NCI-H1092 (cell line): ENCODE measurements around the gene MEGF9.

Experiments used
- DNase-seq: peaks from one replicate; lab custom pipeline; 2025; lab: John Stamatoyannopoulos, UW

The MEGF9 gene

DNA sequence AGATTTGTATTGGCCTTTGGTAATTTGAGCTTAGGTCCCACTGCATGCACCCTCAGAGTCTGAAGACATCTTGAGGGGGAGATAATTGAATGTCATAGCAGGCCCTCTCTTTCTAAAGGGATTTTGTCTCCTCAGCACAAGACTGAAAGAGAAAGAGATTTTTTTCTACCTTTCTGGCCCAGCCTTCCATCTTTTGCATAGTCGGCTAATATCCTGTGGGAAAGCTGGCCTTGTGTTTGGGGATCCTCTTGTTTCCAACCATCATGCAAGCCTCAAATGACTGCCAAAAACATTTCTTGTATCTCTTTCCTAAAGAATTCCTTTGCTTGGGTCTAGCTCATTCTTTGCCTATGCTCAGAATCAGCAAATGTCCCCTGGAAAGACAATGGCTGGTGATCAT, 92.3 kb downstream of the MEGF9 start:
- DNase-seq, result no peak

DNA sequence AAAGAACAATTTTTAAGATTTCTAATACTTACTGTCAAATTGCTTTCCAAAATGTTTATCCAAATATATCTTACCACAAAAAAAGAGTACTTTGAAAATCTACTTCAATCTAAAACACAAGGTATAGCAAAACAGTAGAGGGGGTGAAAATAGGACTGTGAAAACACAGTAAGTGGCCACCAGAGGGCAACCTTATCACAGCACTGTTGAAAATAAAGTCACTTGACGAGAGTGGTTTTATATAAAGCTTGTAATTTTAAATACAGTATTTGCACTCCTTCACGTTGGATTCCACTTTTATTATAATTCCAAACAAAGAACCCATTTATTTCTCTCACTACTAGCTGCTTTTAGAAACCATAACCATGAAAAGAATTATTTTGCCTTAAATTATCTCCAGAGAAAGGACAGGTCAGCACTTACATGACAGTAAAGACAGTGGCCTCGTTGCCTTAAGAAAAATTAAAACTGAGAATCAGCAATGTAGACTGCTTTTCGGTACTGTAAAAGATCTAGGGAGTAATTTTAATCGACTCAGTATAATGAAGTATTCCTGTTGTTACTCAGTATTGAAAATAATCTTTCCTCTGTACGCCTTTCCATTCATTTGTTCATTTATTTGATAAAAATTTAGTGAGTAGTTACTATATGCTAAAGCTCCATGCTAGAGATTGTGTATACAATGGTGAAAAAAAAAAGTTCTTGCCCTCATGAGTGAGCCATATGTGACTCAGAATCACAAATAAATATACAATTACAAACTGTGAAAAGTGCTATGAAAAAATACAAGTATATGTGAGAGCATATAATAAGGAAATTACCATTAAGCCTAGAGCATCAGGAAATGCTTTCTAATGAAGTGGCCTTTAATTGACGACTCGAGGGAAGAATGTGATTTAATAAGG, 94.3 kb downstream of the MEGF9 start:
- peak; percentile 46 for DNase-seq

DNA sequence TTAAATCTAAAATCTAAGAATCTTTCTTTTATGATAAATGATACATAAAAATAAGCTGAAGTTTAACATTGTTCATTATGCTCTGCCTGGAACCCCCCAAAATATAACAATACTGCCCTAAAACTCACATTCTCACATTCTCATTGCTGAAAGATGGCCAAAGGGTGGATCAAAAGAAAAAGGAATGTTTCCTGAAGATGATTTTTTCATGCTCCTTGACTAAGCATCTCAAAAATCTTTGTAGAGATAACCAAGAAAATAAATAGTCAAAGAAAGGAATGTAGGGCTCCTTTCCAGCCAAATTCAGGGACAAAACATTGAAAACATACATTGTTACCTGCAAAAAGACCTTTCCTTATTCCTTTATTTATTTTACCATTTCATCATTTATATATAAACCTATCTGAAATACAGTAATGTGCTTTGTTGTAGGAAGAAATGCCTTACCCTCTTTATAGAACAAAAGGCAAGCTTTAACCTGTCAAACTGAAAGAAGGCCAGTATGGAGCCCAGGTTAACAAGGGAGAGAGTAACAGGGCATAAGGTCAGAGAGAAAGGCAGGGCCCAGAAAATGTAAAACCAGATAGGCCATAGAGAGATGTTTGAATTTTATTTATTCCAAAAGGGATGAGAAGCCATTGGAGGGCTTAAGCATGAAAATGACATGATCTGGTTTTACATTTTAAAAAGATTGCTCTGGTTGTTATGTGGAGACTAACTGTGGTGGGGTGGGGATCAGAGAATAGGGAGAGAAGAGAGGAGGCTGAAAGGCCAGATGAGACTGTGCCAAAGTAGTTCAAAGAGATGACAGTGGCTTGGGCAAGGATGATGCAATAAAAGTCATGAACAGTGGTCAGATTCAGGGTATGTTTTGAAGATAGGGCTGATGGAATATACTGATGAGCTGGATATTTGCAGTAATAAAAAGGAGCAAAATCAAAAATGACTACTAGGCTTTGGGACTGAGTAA, 97.0 kb downstream of the MEGF9 start:
- DNase-seq, result no peak

DNA sequence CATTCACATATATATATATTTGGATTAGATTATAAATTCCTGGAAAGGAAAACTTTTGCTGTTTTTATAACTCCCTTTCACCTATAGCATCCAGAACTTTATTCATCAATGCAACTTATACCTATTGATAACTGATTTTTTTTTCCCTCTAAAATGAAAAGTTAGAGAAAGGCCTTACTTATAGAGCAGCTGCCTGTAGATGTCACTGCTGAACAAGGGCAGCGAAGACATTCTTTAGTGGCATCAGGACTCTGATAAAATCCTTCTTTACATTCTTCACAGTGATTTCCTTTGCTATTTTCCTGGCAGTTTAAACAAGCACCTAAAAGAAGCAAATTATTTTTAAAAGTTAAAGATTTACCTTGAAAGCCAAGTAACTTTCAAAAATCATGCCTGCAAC, 102.1 kb downstream of the MEGF9 start:
- DNase-seq, result no peak

DNA sequence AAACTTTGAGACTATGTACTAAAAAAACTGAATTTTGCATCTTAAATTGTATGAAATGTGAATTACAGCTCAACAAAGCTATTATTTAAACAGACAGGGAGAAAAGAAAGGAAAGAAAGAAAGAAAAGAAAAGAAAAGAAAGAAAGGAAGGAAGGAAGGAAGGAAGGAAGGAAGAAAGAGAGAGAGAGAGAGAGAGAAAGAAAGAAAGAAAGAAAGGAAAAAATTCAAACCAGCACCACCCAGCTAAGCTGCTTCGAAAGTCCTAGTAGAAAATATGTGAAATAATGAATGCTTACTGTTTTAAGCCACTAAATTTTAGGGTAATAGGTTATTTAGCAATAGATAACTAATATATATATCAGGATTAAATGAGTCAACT, 102.6 kb downstream of the MEGF9 start:
- DNase-seq, result no peak

DNA sequence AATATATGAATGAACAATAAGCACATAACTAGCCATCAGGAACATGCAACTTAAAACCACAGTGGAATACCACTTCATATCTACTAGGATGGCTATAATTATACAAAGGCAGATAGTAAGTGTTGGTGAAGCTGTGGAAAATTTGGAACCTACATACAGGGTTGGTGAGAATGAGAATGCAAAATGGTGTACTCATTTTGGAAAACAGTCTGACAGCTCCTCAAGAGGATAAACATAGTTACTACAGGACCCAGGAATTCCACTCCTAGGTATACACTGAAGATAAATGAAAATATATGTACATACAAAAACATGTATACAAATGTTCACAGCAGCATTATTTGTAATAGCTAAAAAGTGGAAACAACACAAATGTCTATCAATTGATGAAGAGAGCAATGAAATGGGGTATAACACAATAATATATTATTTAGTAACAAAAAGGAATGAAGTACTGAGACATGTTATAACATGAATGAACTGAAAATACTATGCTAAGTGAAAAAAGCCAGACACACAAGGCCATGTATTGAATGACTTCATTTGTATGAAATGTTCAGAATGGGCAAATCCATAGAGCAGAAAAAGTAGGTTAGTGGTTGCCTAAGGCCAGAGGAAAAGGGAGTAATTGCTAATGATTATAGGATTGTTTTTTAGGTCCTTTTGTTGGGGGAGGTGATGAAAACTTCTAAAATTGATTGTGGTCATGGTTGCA, 103.1 kb downstream of the MEGF9 start:
- no peak for DNase-seq

DNA sequence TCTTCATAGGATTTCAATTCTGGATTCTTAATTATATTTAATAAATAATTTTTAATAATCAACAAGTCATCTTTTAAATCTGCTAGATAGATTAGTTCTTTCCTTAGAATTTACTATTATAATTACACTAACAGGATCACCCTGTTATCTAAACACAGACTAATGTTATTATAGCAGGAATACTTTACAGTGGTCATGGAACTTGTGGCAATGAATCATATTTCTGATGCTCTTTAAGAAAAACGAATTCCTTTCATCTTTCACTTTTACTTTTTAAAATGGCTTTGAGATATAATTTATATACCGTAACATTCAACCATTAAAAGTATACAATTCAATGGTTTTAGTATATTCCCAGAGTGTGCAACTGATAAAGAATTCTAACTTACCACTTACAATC, 104.6 kb downstream of the MEGF9 start:
- DNase-seq, result no peak

DNA sequence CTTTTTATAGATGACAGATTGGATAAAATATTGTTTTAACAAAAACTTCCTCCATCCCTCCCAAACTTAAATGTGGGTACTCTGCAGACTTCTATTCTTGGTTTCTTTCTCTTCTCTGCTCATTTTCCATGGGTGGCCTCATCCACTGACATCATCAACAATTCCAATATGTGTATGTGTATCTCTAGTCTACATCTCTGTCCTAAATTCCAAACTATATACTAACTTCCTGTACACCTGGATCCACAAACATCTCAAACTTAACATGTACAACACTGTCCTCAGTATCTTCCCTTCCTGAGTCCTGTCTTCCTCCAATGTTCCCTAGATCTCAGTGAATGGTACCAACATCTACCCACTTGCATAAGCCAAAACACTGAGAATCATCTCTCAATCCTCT, 105.8 kb downstream of the MEGF9 start:
- DNase-seq, result no peak

DNA sequence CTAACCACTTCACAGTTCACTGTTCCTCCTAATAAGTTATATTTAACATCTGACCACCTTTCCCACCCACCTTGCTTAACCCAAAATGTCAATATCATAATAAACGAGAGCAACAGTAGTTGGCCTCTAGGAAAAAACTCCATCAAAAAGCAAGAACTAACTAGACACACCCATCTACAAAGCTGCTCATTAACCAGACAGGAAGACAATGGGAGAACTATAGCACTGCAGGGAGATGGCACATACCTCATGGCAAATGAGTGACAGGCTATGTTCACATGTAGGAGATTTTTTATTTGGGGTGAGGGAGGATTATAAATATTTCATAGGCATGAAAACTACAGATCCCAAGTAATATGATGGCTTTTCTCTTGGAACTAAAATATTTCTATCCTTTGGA, 110.7 kb downstream of the MEGF9 start:
- no peak for DNase-seq

DNA sequence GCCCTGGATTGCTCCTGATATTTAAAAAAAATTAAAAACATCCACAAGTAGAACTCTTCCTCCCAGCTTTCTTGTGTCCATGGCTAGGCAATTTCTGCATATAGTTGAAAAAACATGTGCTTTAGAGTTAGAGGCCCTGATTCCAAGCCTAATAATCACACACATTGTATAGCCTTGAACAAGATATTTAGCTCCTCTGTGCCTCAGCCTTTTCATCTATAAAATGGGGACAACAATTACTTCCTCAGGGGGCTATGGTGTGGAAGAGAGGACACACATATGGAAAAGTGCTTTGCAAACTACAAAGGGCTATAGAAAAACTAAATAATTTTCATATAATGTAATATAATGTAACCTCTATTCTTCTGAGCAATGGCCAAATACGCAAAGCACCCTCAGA, 111.3 kb downstream of the MEGF9 start:
- DNase-seq, result no peak

DNA sequence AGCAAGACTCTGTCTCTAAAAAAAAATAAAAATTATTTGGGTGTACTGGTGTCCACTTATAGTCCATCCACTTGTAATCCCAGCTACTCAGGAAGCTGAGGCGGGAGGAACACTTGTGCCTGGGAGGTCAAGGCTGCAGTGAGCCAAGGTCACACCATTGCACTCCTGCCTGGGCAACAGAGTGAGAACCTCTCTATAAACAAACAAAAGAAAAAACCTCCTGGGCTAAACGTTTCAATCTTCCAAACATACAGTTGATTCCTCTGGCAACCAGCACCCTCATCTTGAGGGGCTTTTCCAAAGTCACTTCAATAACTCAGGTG, 120.4 kb downstream of the MEGF9 start:
- DNase-seq, result no peak

DNA sequence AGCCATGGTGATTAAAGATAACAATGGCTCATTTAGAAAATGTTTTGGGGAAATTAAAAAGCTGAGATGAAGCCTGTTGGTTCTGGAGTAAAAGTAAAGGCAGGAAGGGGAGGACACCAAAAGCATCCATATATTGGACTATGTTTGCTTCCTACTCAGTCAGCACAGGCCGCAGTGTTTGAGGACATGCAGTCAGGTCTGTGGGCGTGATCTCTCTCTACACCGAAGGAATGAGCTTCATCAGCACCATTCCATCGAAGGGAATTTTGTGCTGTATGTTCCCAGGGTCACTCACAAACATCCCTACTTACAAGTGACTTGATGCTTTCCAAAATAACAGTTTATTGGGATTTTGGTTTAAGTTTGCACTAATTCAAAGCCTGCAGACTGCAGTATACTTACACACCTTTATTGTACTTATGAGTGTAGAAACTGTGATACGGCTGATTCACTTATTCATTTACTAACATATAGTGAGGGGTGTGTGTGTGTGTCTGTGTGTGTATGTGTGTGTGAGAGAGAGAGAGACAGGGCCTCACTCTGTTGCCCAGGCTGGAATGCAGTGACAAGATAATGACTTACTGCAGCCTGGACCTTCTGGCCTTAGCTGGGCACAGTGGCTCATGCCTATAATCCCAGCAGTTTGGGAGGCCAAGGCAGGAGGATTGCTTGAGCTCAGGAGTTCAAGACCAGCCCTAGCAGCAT, 120.9 kb downstream of the MEGF9 start:
- no peak for DNase-seq

DNA sequence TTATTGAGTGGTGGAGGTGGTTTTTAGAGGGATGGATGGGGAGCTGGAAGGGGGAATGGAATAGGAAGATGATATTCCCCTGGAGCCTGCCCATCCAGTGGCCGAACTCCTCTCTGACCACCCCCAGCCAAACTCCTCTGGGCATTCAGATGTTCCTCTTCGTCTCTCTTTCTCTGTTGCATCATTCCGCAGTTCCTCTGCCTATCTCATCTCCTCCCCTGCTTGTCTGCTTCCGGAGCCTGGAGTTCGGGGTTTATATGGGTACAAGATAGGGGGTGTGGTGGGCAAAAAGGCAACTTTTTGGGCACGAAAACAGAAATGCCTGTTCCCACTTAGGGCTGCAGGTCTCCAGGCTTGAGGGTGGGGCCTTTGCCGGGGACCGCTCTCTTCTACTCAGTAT, 122.1 kb downstream of the MEGF9 start:
- DNase-seq, result no peak

DNA sequence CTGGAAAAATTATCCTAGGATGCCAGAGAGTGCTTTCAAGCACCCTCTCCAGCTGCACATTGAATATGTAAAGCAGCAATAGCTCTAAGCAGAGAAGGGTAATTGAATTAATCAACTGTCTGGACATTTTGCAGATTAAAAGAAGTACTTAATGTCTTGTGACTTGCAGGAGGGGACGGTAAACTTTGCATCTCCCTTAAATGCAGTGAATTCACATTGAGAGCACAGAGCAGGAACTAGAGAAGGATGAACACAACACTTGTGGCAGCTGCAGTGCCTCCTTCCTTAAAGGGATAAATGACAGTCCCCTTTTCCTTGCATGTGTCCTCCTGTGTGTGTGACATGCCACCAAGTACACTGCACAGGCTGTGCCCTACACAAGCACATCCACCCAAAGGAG, 126.9 kb downstream of the MEGF9 start:
- no peak for DNase-seq

DNA sequence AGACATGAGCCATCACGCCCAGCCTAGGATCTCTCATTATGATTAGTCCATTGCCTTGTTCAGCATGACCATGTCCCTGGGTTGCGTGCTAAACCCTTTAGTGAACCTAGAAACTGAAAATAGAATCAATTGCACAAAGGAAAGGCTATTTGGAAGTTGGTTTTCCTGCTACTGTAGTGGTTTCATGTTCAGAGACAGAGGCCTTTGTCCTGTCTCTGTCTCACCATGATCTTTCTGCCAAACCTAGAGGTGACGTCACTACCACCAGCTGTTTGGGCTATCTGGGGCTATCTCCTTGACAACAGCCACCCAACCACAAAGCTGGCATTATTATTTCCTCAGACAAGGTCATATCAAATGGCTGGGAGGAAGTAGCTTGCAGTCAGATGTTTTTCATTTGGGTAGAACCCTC, 130.3 kb downstream of the MEGF9 start:
- peak; percentile 55 for DNase-seq

DNA sequence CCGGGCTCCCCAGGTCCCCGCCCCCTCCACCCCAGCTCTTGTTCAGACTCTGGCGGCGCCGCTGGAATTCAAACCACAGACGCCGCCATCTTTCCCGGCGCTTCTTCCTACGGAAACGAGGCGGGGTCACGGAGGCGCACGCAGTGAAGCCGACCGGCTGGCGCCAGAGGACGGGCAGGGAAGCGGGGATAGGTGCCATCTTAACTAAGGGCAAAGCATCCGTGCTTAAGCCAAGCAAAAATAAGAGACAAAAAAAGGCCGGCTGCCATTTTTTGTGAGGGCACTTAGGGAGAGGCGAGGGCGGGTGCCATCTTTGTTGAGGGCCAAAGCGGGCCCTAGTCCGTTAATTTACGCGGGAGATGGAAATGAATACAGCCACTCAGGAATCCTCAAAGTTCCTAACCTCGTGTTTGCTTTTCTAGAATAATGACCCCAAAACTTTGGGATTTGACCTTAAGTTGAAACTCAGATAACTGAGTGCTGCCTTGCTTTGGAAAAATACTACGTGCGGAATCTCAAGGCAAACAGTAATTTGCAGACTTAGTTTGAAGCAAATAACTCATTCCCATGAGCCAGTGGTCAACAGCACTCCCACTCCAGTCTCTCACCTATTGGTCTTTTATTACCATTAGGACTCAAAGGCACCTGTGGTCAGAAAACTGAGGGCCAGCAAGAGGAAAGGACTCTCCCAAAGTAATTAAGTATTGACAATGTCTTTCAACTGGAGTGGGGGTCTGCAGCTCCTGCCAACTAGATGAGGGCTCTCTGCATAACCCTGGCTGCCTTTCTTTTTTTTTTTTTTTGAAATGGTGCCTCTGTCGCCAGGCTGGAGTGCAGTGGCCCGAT, 134.0 kb downstream of the MEGF9 start, which contains the start of gene CDK5RAP2:
Gene CDK5RAP2, minus strand, starts transcription at position 117 of the 846 bp plus-strand sequence. CDS start 189 bp downstream, outside the sequence.
- peak; percentile 99 for DNase-seq

DNA sequence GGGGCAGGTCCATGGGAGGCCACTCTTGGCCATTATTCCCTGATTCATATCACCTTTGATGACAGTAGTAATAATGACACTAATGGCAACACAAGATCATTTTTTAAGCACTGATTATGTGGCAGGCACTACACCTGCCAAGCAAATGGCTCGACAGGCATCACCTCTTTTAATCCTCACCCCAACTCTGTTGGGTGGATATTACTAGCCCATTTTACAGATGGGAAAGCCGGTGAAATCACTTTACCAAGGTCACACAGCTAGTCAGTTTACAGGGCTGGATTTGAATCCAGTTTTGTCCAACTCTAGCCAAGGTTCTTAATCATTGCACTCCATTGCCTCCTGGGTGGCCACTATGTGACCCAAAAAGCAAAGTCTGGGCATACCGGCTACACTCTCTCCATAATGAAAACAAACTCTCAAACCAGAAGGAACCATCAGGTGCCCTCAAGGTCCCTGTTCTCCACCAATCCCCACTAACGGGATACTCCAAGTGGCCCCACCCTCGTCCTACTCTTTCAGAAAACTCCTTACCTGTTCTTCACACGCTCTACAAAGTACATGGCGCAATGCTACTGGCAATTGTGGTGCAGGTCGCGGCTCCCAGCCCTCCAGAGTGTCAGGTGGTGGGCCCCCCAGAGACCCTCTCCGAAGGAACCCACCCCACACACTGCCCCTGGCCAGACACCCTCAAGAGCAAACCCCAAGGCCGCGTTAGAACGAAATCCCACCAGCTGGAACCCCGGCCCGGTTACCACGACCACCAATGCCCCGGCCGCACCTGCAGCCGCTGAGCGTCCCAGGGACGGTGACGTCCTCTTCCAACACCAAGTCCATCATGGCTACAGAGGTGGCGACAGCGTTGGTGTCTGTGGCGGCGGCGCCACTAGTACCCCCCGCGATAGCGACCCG, 134.9 kb downstream of the MEGF9 start:
- DNase-seq, result no peak

DNA sequence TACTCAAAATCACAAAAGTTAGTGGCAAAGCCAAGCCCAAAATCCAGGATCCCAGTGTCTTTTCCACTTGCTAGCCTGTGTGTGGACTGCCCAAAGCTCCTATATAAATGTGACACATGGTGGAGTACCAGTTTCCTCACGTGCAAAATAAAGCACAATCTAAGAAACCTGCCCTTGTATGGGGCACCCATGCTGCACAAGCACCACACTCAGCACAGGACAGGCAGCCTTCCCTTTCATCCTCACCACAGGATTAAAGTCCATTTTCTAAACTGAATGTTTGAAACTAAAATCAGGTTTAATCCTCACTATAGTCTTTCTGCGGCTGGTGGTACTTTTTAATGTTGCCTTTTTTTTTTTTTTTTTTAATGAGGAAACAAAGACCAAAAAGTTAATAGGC, 139.8 kb downstream of the MEGF9 start:
- no peak for DNase-seq

DNA sequence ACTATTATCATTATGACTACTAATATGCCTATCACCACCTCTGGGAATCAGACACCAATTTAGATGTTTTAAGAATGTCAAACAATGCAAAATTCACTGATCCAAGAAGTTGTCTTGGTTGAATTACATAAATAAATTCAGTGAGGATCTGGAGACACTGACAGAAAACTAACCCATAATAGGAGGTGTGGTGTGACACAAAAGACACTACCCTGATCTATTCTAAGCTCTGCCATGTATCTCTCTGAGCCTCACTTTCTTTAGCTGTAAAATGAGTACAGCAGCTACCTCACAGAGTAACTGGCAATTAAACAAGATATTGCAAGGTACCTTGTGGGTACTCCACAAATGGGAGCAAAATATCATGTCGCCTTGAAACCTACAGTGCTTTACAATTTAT, 141.8 kb downstream of the MEGF9 start:
- DNase-seq, result no peak
